HG02943 (cell line): ENCODE measurements around the gene USP17L11.
"Not testable (repeated sequence)": the region's sequence is repeated elsewhere in the genome, so short reads cannot be mapped to it uniquely, and the experiment has no call there.

ENCODE experiments used
- ATAC-seq: cut with Tn5 transposase; IDR thresholded peaks from one replicate; pipeline ENCODE4 v1.9.1; 2021; ENCODE audit warnings: mild to moderate bottlenecking, low read depth, moderate library complexity; ENCODE audit not compliant: unreplicated experiment

Gene USP17L11

DNA sequence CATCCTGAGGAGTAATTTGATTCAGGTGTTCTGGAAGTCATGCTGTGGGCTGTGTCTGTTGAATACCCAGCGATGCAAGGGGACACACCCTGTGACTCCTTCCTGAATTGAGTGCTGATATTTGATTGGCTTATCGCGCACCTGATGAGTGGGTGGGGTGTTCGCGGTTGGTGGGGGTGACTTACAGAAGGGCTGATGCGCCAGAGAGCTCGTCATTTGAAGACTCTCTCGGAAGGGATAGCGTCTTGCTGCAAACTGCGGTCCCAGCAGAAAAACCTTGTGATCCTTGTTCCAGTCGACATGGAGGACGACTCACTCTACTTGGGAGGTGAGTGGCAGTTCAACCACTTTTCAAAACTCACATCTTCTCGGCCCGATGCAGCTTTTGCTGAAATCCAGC, at the start of gene USP17L11:
TSS of gene USP17L11 (plus strand) at position 301 of the 400 bp plus-strand sequence. CDS start at position 301, 0 bp downstream.
- not testable (repeated sequence) for ATAC-seq

DNA sequence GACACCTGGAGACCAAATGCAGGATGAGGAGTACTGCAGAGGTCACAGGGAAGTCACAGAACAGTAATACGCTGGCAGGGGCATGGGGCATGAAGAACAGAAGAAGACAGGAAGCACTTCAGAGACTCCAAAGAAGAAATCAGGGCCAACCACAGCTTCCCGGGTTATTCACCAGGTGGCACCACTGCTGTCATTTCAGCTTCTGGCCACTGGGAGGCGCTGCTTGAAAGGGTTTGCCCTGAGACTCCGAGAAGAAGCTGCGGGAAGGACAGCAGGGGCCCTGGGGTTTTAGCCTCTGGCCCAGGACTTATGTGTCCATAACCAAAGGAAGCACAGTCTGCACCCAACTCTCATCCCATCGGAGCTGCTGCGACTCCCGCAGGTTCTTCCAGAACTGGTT, 49.2 kb upstream of the USP17L11 start:
- ATAC-seq = not testable (repeated sequence)

GRCh38 chr4:9169791-9170459, 45.3 kb upstream of the USP17L11 start, which contains the start of gene FAM90A26:
TSS of gene FAM90A26 (plus strand) at chr4:9170409. CDS start at chr4:9173173, 2,764 bp downstream.
- ATAC-seq = not testable (repeated sequence)

- ATAC-seq = not testable (repeated sequence)
Observed at GRCh38 chr4:9210357-9210756, 4.8 kb upstream of the USP17L11 start, which contains the start of gene USP17L10. TSS of gene USP17L10 (plus strand) at chr4:9210657. CDS start at chr4:9210657, 0 bp downstream.

DNA sequence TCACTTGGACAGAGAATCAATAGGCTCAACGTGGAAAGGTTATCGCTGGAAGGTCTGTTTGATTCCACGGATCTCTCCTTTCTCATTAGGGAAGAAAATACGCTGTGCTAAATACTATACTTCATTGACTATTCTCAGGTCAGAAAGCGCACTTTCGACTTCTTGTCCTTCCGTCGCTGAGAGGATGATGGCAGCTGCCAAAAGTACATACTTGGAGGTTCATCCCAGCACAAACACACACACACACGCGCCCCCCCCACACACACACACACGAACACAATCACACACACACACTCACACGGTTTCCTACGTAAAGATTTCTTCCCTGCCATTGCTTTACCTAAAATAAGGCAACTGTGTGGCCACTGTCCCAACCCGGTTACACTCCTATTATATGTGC, 504 bp upstream of the USP17L11 start:
- ATAC-seq = not testable (repeated sequence)

DNA sequence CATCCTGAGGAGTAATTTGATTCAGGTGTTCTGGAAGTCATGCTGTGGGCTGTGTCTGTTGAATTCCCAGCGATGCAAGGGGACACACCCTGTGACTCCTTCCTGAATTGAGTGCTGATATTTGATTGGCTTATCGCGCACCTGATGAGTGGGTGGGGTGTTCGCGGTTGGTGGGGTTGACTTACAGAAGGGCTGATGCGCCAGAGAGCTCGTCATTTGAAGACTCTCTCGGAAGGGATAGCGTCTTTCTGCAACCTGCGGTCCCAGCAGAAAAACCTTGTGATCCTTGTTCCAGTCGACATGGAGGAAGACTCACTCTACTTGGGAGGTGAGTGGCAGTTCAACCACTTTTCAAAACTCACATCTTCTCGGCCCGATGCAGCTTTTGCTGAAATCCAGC, 4.6 kb downstream of the USP17L11 start, which contains the start of gene USP17L12:
TSS of gene USP17L12 (plus strand) at position 301 of the 400 bp plus-strand sequence. CDS start at position 301, 0 bp downstream.
- not testable (repeated sequence) for ATAC-seq

- ATAC-seq = not testable (repeated sequence)
Observed at GRCh38 chr4:9224596-9224995, 9.4 kb downstream of the USP17L11 start, which contains the start of gene USP17L13. TSS of gene USP17L13 (plus strand) at chr4:9224896. CDS start at chr4:9224896, 0 bp downstream.

- ATAC-seq = not testable (repeated sequence)
Observed at GRCh38 chr4:9230249-9230648, 15.0 kb downstream of the USP17L11 start.

GRCh38 chr4:9234085-9234484, 18.9 kb downstream of the USP17L11 start, which contains the start of gene USP17L15:
TSS of gene USP17L15 (plus strand) at chr4:9234385. CDS start at chr4:9234385, 0 bp downstream.
- ATAC-seq = not testable (repeated sequence)

DNA sequence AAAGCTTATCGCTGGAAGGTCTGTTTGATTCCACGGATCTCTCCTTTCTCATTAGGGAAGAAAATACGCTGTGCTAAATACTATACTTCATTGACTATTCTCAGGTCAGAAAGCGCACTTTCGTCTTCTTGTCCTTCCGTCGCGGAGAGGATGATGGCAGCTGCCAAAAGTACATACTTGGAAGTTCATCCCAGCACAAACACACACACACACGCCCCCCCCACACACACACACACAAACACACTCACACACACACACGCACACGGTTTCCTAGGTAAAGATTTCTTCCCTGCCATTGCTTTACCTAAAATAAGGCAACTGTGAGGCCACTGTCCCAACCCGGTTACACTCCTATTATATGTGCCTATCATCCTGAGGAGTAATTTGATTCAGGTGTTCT, 23.3 kb downstream of the USP17L11 start:
- not testable (repeated sequence) for ATAC-seq

GRCh38 chr4:9243579-9243978, 28.4 kb downstream of the USP17L11 start, which contains the start of gene USP17L17:
TSS of gene USP17L17 (plus strand) at chr4:9243879. CDS start at chr4:9243879, 0 bp downstream.
- not testable (repeated sequence) for ATAC-seq

DNA sequence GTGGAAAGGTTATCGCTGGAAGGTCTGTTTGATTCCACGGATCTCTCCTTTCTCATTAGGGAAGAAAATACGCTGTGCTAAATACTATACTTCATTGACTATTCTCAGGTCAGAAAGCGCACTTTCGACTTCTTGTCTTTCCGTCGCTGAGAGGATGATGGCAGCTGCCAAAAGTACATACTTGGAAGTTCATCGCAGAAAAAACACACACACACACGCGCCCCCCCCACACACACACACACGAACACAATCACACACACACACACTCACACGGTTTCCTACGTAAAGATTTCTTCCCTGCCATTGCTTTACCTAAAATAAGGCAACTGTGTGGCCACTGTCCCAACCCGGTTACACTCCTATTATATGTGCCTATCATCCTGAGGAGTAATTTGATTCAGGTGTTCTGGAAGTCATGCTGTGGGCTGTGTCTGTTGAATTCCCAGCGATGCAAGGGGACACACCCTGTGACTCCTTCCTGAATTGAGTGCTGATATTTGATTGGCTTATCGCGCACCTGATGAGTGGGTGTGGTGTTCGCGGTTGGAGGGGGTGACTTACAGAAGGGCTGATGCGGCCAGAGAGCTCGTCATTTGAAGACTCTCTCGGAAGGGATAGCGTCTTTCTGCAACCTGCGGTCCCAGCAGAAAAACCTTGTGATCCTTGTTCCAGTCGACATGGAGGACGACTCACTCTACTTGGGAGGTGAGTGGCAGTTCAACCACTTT, 32.9 kb downstream of the USP17L11 start, which contains the start of gene USP17L18:
TSS of gene USP17L18 (plus strand) at position 678 of the 728 bp plus-strand sequence. CDS start at position 678, 0 bp downstream.
- not testable (repeated sequence) for ATAC-seq

DNA sequence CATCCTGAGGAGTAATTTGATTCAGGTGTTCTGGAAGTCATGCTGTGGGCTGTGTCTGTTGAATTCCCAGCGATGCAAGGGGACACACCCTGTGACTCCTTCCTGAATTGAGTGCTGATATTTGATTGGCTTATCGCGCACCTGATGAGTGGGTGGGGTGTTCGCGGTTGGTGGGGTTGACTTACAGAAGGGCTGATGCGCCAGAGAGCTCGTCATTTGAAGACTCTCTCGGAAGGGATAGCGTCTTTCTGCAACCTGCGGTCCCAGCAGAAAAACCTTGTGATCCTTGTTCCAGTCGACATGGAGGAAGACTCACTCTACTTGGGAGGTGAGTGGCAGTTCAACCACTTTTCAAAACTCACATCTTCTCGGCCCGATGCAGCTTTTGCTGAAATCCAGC, 37.9 kb downstream of the USP17L11 start, which contains the start of gene USP17L19:
TSS of gene USP17L19 (plus strand) at position 301 of the 400 bp plus-strand sequence. CDS start at position 301, 0 bp downstream.
- ATAC-seq = not testable (repeated sequence)

DNA sequence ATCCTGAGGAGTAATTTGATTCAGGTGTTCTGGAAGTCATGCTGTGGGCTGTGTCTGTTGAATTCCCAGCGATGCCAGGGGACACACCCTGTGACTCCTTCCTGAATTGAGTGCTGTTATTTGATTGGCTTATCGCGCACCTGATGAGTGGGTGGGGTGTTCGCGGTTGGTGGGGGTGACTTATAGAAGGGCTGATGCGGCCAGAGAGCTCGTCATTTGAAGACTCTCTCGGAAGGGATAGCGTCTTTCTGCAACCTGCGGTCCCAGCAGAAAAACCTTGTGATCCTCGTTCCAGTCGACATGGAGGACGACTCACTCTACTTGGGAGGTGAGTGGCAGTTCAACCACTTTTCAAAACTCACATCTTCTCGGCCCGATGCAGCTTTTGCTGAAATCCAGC, 42.6 kb downstream of the USP17L11 start, which contains the start of gene USP17L20:
TSS of gene USP17L20 (plus strand) at position 301 of the 400 bp plus-strand sequence. CDS start at position 301, 0 bp downstream.
- not testable (repeated sequence) for ATAC-seq

GRCh38 chr4:9262572-9262971, 47.4 kb downstream of the USP17L11 start, which contains the start of gene USP17L21:
TSS of gene USP17L21 (plus strand) at chr4:9262872. CDS start at chr4:9262872, 0 bp downstream.
- not testable (repeated sequence) for ATAC-seq
